K562 (cell line): Measurements from ENCODE around the gene DOCK1. TPM values are rescaled to one million over a fixed set of nuclear protein-coding genes. Genes with fewer than 3 reads are reported as not detected.

ENCODE experiments used
- ATAC-seq: fragments of 200-7000 bp; cut with Tn5 transposase; 3 replicates; pipeline ENCODE4 v1.9.1; 2020; ENCODE audit warnings: moderate library complexity
- BruUV-seq: library from RNA; stranded (reverse); fragments of 400-500 nt; replicated peaks from 2 replicates; lab custom pipeline; 2021; lab: Mats Ljungman, UMichigan
- CTCF ChIA-PET: fragments of 300-600 bp; formaldehyde crosslinking; extraction: SDS; loops from one replicate; lab custom pipeline; 2021; ENCODE audit warnings: low intra/inter-chr PET ratio; lab: Yijun Ruan, JAX
- POLR2A ChIA-PET: fragments of 300-600, 350-650 bp; sonication (Branson Sonifier 250); formaldehyde crosslinking; extraction: SDS; loops from one replicate; lab custom pipeline; 2021; ENCODE audit warnings: antibody characterized with exemption, inconsistent platforms; lab: Yijun Ruan, JAX
- DNase-seq, 4 experiments: peaks; one replicate each; pipeline versions ENCODE4 v3.0.0 to v3.0.0-alpha.2; 2011 to 2018; ENCODE audit warnings: low spot score in 3 of 4, mixed read lengths in 3 of 4; ENCODE audit errors: extremely low read depth in 1 of 4
- FAIRE-seq: peaks from 2 replicates; lab custom pipeline; 2011; peaks lifted over from hg19 to GRCh38; lab: Jason Lieb, UNC
- H2AFZ ChIP-seq: 2 replicates; pipeline ENCODE4 v1.6.0; 2011; ENCODE audit warnings: low read depth, low read length, control low read depth, inconsistent platforms
- H3K27ac ChIP-seq: fragments of 200-600 bp; 3 replicates; pipeline ENCODE4 v1.8.0; 2011; ENCODE audit warnings: low read depth, mild to moderate bottlenecking, control low read depth, inconsistent platforms, low read length, moderate library complexity, mixed read lengths; ENCODE audit errors: extremely low read depth
- H3K27me3 ChIP-seq, 2 experiments: fragments of 300-600 bp in 1 of 2; 2 replicates in 1 of 2; 3 replicates in 1 of 2; pipeline versions ENCODE4 v1.6.0 to v1.8.0; 2011; ENCODE audit warnings: inconsistent platforms in 2 of 2, low read length in 2 of 2, mild to moderate bottlenecking in 1 of 2, mixed read lengths in 1 of 2, moderate library complexity in 1 of 2; ENCODE audit not compliant: control insufficient read depth in 2 of 2, insufficient read depth in 2 of 2
- H3K36me3 ChIP-seq: fragments of 300-600 bp; 3 replicates; pipeline ENCODE4 v1.8.0; 2011; ENCODE audit warnings: mild to moderate bottlenecking, low read length, inconsistent platforms; ENCODE audit not compliant: control insufficient read depth, insufficient read depth
- H3K4me1 ChIP-seq, 2 experiments: fragments of 200-600 bp in 1 of 2; replicated peaks in 1 of 2; 2 replicates in 1 of 2; 3 replicates in 1 of 2; pipeline versions ENCODE4 v1.5.1 to v1.8.0; 2011; ENCODE audit warnings: inconsistent platforms in 2 of 2, low read length in 2 of 2, mild to moderate bottlenecking in 1 of 2, mixed read lengths in 1 of 2, moderate library complexity in 1 of 2; ENCODE audit not compliant: control insufficient read depth in 2 of 2, insufficient read depth in 2 of 2
- H3K4me2 ChIP-seq: 2 replicates; pipeline ENCODE4 v1.6.1; 2011; ENCODE audit warnings: low read length, control low read depth, inconsistent platforms, mixed read lengths; ENCODE audit not compliant: insufficient read depth
- H3K4me3 ChIP-seq: fragments of 200-600 bp; sonication (generic), shearing (Covaris generic); 2 replicates; pipeline ENCODE4 v1.5.1; 2016; ENCODE audit warnings: control low read depth, inconsistent platforms
- H3K79me2 ChIP-seq: fragments of 200-600 bp; 3 replicates; pipeline ENCODE4 v1.8.0; 2011; ENCODE audit warnings: low read length, inconsistent platforms; ENCODE audit not compliant: control insufficient read depth, insufficient read depth
- H3K9ac ChIP-seq, 2 experiments: 2 replicates each; pipeline versions ENCODE4 v1.6.0 to v1.6.1; 2011; ENCODE audit warnings: low read depth in 2 of 2, low read length in 2 of 2, control low read depth in 1 of 2, inconsistent platforms in 1 of 2, mild to moderate bottlenecking in 1 of 2, mixed read lengths in 1 of 2; ENCODE audit not compliant: insufficient read depth in 1 of 2
- H3K9me1 ChIP-seq: one replicate; pipeline ENCODE4 v1.6.0; 2011; ENCODE audit warnings: inconsistent platforms, mild to moderate bottlenecking, low read length, moderate library complexity; ENCODE audit not compliant: control insufficient read depth, insufficient read depth
- H3K9me3 ChIP-seq: replicated peaks from 2 replicates; pipeline ENCODE4 v1.5.1; 2011; ENCODE audit warnings: low read depth, low read length, inconsistent platforms; ENCODE audit not compliant: control insufficient read depth, insufficient read depth
- H4K20me1 ChIP-seq: replicated peaks from 2 replicates; pipeline ENCODE4 v1.6.1; 2011; ENCODE audit warnings: low read length, inconsistent platforms, mixed read lengths; ENCODE audit not compliant: control insufficient read depth, insufficient read depth
- CHD1 ChIP-seq: fragments of 200-600 bp; sonication (generic); IDR thresholded peaks from one replicate; pipeline ENCODE4 v1.6.1; 2012; ENCODE audit warnings: mild to moderate bottlenecking, moderate library complexity, low read length, inconsistent platforms
- FOXK2 ChIP-seq, 2 experiments: fragments of 450-650 bp; IDR thresholded peaks in 1 of 2; conservative IDR thresholded peaks in 1 of 2; 2 replicates each; pipeline ENCODE4 v1.6.1; 2016; ENCODE audit warnings: low read depth in 2 of 2, mild to moderate bottlenecking in 1 of 2
- HDAC1 ChIP-seq, 2 experiments: fragments of 450-650 bp; IDR thresholded peaks; 2 replicates each; pipeline ENCODE4 v1.6.1; 2016 to 2017; ENCODE audit warnings: inconsistent platforms in 1 of 2, mild to moderate bottlenecking in 1 of 2, moderate library complexity in 1 of 2
- MTA3 ChIP-seq: fragments of 450-650 bp; formaldehyde crosslinking; IDR thresholded peaks from 2 replicates; pipeline ENCODE4 v1.6.1; 2017; ENCODE audit warnings: mild to moderate bottlenecking, borderline replicate concordance
- MYC ChIP-seq, 2 experiments: fragments of 250-450 bp in 1 of 2; sonication (Bioruptor Pico) in 1 of 2; IDR thresholded peaks; 2 replicates each; pipeline versions ENCODE4 v1.5.1 to v1.6.1; 2012 to 2021; ENCODE audit warnings: low read depth in 2 of 2, borderline replicate concordance in 1 of 2, improper control_type of control experiment in 1 of 2, low read length in 1 of 2, mild to moderate bottlenecking in 1 of 2, moderate library complexity in 1 of 2
- NCOA1 ChIP-seq: fragments of 450-650 bp; IDR thresholded peaks from 2 replicates; pipeline ENCODE4 v1.6.1; 2016; ENCODE audit warnings: low read depth
- RBM34 ChIP-seq: fragments of 200-400 bp; formaldehyde crosslinking; IDR thresholded peaks from 2 replicates; pipeline ENCODE4 v1.6.1; 2018; ENCODE audit warnings: low read length, borderline replicate concordance; ENCODE audit not compliant: insufficient read depth
- SMAD2 ChIP-seq: fragments of 150-350 bp; IDR thresholded peaks from 2 replicates; pipeline ENCODE4 v1.6.1; 2014; ENCODE audit warnings: low read depth, mild to moderate bottlenecking, low read length
- SRF ChIP-seq, 2 experiments: fragments of 250-450, 450-650 bp in 1 of 2; sonication (Bioruptor Pico) in 1 of 2; sonication (generic) in 1 of 2; formaldehyde crosslinking; IDR thresholded peaks; 2 replicates each; pipeline versions ENCODE4 v1.5.0 to v1.5.1; 2020 to 2022; ENCODE audit warnings: mild to moderate bottlenecking in 1 of 2, missing genetic modification reagents in 1 of 2
- ZNF133 ChIP-seq: fragments of 250-450 bp; sonication (Bioruptor Pico); IDR thresholded peaks from 2 replicates; pipeline ENCODE4 v1.4.0; 2020; ENCODE audit warnings: mild to moderate bottlenecking
- ZNF239 ChIP-seq: fragments of 250-450 bp; sonication (Bioruptor Pico); IDR thresholded peaks from 2 replicates; pipeline ENCODE4 v1.4.0; 2020; ENCODE audit warnings: mild to moderate bottlenecking
- ZNF561 ChIP-seq: fragments of 450-650 bp; formaldehyde crosslinking; conservative IDR thresholded peaks from 2 replicates; pipeline ENCODE4 v1.4.0; 2020; ENCODE audit warnings: mild to moderate bottlenecking, moderate library complexity
- WGBS: fragments of 100-300 bp; shearing (Covaris generic); methylation state at CpG from one replicate; pipeline ENCODE4 v1.1.6; 2016; ENCODE audit warnings: low coverage, mixed read lengths; ENCODE audit not compliant: insufficient coverage; ENCODE audit errors: missing lambda C conversion rate; 5-methylcytosine and 5-hydroxymethylcytosine counted together
- in situ Hi-C: fragments of 300-500 bp; cut with MboI; formaldehyde crosslinking; loops from 4 replicates; pipeline ENCODE4 v1.15.0; 2018; ENCODE audit warnings: inconsistent platforms, mixed read lengths
- intact Hi-C: fragments of 100-400 bp; cut with micrococcal nuclease; formaldehyde crosslinking; loops from 2 replicates; pipeline ENCODE4 v1.14.2; 2022
- polyA plus RNA-seq, 8 experiments: library from polyadenylated mRNA; depleted of rRNA in 4 of 8; stranded (reverse) in 5 of 8; unstranded in 3 of 8; fragments of >200 nt; fragmentation: Nextera tagmentation in 2 of 8; fragmentation: Illumina TruSeq in 1 of 8; extraction: Ambion mirVana in 2 of 8; extraction: Trizol in 1 of 8; gene quantifications; 2 replicates each; pipeline versions ENCODE4 v1.2.1 to v1.2.3, GENCODE V29; 2011 to 2014; ENCODE audit warnings: inconsistent platforms in 1 of 8, missing spikeins in 1 of 8
- total RNA-seq, 7 experiments: library from RNA; depleted of rRNA in 6 of 7; stranded (reverse); fragments of >200 nt in 6 of 7; fragmentation: Illumina TruSeq in 2 of 7; extraction: Trizol in 2 of 7; gene quantifications; 2 replicates each; pipeline versions ENCODE4 v1.2.1 to v1.2.3, GENCODE V29; 2011 to 2021; ENCODE audit warnings: low replicate concordance in 1 of 7
- TF ChIP-seq, protein P1 (sequence below): fragments of 450-650 bp; IDR thresholded peaks from 2 replicates; pipeline ENCODE4 v1.6.1; 2016; ENCODE audit warnings: low read depth, mild to moderate bottlenecking, moderate library complexity
- TF ChIP-seq, protein P2 (sequence below): fragments of 450-650 bp; IDR thresholded peaks from 2 replicates; pipeline ENCODE4 v1.6.1; 2016; ENCODE audit warnings: antibody characterized with exemption

Gene DOCK1
- total and polyA plus RNA-seq, 9 of the 15 experiments (the other 6 are each of a cell fraction or from before 2014, with no cell fraction given): 0.31 TPM; not detected in 8

DNA sequence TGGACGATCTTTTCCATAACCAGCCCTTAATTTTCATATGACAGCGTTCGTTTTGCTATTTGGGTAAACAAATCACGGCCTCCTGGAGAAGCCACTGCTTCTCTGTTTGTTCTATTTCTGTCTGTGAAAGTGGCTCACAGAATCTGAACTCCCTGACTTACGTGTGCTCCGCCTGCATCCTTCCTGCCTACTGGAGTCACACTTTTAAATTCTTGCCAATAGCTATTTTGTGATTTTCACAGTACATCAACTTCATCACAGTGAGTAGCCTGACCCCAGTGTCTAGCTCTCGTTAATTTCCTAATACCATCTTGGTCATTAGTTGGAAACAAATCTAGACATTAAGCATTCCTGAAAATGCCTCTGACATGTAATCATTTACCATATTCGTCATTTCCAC, 594.9 kb downstream of the DOCK1 start:
- H3K36me3 ChIP-seq: no peaks in the 10 kb centered on the region
- no peak overlapping the region for H3K4me2 ChIP-seq
- no peaks in the 10 kb centered on the region for H3K79me2 ChIP-seq
- H3K9me3 ChIP-seq: no peaks in the 10 kb centered on the region
- no peaks in the 10 kb centered on the region for H3K4me1 ChIP-seq
- intact Hi-C loops: no loop called here
- BruUV-seq: no TSS peak
- H3K27ac ChIP-seq: no peak overlapping the region
- no peak overlapping the region for H3K9ac ChIP-seq
- no peak for DNase-seq
- 1% methylated on average over 8 of the region's 8 CpGs for WGBS
- ATAC-seq: no peak
- in situ Hi-C loops: no loop called here
- no peak overlapping the region for H3K4me3 ChIP-seq
- H3K9me1 ChIP-seq: no peaks in the 10 kb centered on the region
- POLR2A ChIA-PET: no interaction called here
- no peak overlapping the region for H2AFZ ChIP-seq
- FAIRE-seq: no peak
- TF ChIP-seq RBM34: no peak
- TF ChIP-seq CHD1: no peak
- TF ChIP-seq MTA3: no peak
- TF ChIP-seq SMAD2: no peak
- TF ChIP-seq MYC (IDR thresholded peaks at IDR 0.05; ENCODE audit: low read depth, low read length): no peak
- TF ChIP-seq MYC (CRISPR knock-in tag; IDR thresholded peaks at IDR 0.05; ENCODE audit: borderline replicate concordance, low read depth): no peak
- TF ChIP-seq SRF (CRISPR knock-in tag; IDR thresholded peaks at IDR 0.05): no peak
- no peak for TF ChIP-seq FOXK2 (conservative IDR thresholded peaks at IDR 0.05 in 1 of 2, IDR thresholded peaks at IDR 0.05 in 1 of 2; ENCODE audit: low read depth in 2 of 2)
- no peak for TF ChIP-seq NCOA1
- TF ChIP-seq, protein P1, sequence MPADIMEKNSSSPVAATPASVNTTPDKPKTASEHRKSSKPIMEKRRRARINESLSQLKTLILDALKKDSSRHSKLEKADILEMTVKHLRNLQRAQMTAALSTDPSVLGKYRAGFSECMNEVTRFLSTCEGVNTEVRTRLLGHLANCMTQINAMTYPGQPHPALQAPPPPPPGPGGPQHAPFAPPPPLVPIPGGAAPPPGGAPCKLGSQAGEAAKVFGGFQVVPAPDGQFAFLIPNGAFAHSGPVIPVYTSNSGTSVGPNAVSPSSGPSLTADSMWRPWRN: no peak
- no peak for TF ChIP-seq ZNF239 (CRISPR knock-in tag)
- no peak for TF ChIP-seq HDAC1 (IDR thresholded peaks at IDR 0.05)
- TF ChIP-seq, protein P2, sequence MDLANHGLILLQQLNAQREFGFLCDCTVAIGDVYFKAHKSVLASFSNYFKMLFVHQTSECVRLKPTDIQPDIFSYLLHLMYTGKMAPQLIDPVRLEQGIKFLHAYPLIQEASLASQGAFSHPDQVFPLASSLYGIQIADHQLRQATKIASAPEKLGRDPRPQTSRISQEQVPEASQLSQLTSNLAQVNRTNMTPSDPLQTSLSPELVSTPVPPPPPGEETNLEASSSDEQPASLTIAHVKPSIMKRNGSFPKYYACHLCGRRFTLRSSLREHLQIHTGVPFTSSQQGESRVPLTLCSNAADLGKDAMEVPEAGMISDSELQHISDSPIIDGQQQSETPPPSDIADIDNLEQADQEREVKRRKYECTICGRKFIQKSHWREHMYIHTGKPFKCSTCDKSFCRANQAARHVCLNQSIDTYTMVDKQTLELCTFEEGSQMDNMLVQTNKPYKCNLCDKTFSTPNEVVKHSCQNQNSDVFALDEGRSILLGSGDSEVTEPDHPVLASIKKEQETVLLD: no peak
- no peak for TF ChIP-seq ZNF133 (CRISPR knock-in tag)
- TF ChIP-seq ZNF561 (CRISPR knock-in tag): no peak
- no peaks in the 10 kb centered on the region for H4K20me1 ChIP-seq
- CTCF ChIA-PET: no interaction called here
- no peaks in the 10 kb centered on the region for H3K27me3 ChIP-seq
